ENCODE measurements around the gene ITGA3. TPM values are rescaled to one million over a fixed set of nuclear protein-coding genes. Genes with fewer than 3 reads are reported as not detected.
"Not testable (repeated sequence)": the region's sequence is repeated elsewhere in the genome, so short reads cannot be mapped to it uniquely, and the experiment has no call there.

The ITGA3 gene
- total RNA-seq, 2 experiments from 2014 or later, result 5.8 to 7.9 TPM

DNA sequence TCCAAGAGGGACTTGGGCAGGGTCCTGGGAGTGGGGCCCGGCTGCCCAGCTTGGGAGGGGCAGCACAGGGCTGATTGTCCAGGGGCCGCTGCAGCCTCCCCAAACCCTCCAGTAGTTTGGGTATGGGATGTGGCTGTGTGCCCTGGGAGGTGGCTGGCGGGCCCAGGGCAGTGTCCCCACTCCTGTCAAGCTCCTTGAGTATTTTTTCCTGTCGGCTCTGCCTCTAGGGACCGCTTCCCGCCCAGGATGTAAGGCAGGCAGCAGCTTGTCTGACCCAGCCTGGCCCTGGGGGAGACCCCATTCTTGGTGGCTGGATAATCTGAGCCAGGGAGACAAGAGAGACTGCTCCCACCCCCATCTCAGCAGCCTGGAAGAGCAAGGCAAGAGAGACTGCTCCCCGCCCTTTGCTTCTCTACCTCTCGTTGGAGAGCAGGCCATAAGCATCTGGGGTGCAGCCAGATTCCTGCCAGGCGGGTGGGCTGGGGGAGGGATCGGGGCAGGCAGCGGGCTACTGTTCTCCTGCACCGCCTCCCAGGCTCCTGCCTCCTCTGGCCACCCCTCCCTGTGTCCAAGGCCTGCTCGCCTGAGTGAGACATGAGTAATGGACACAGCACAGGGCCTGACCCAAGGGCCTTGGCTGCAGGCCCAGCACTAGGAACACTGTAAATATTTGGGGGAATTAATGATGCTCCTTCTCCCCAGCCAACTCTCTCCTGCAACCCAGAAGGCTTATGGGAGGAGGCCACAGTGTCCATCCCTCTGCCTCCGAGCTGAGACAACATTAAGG lies 18.4 kb upstream of the ITGA3 start:
- no peaks in the 10 kb centered on the region for H3K36me3 Mint-ChIP-seq (ENCODE audit: low read depth)
- H3K27me3 Mint-ChIP-seq, result peaks cover 9% of the 10 kb centered on the region
- H3K4me1 Mint-ChIP-seq, result no peaks in the 10 kb centered on the region
- H3K9me3 Mint-ChIP-seq, result no peaks in the 10 kb centered on the region
- DNase-seq, result no peak
- POLR2A ChIA-PET, result no interaction called here
- H3K4me3 Mint-ChIP-seq, result no peak overlapping the region
- no peak overlapping the region for H3K27ac Mint-ChIP-seq
- CTCF ChIA-PET, result interaction anchor here (0.6 kb wide), 1 partner anchor 97 kb away, joined by 3 read pairs; no protein-coding TSS in a partner anchor

GRCh38 chr17:50039058-50039457 lies 16.9 kb upstream of the ITGA3 start:
- H3K36me3 Mint-ChIP-seq (ENCODE audit: low read depth), result no peaks in the 10 kb centered on the region
- no peaks in the 10 kb centered on the region for H3K9me3 Mint-ChIP-seq
- CTCF ChIA-PET, result interaction anchor here (1.3 to 1.9 kb wide), 2 partner anchors 49 to 53 kb away, joined by 3 to 6 read pairs; no protein-coding TSS in a partner anchor
- POLR2A ChIA-PET, result no interaction called here
- peaks cover 6% of the 10 kb centered on the region for H3K27me3 Mint-ChIP-seq
- no peak overlapping the region for H3K4me3 Mint-ChIP-seq
- H3K4me1 Mint-ChIP-seq, result no peaks in the 10 kb centered on the region
- DNase-seq, result no peak
- no peak overlapping the region for H3K27ac Mint-ChIP-seq

- H3K9me3 Mint-ChIP-seq; DNase-seq; H3K27me3 Mint-ChIP-seq; H3K4me3 Mint-ChIP-seq; H3K36me3 Mint-ChIP-seq (ENCODE audit: low read depth); POLR2A ChIA-PET; H3K4me1 Mint-ChIP-seq; H3K27ac Mint-ChIP-seq: not testable (repeated sequence)
- CTCF ChIA-PET, result interaction anchor here (1.1 to 1.9 kb wide), 2 partner anchors 9 to 47 kb away, joined by 3 to 6 read pairs; no protein-coding TSS in a partner anchor
These were observed 15.4 kb upstream of the ITGA3 start for GRCh38 chr17:50040496-50040895.

GRCh38 chr17:50042211-50042610 lies 13.7 kb upstream of the ITGA3 start:
- Mint-ChIP-seq H3K9me3 (no peaks in the 10 kb centered on the region), H3K27me3 (peaks cover 2% of the 10 kb centered on the region), H3K36me3 (ENCODE audit: low read depth) (no peaks in the 10 kb centered on the region), H3K4me1 (no peaks in the 10 kb centered on the region), H3K27ac (no peak overlapping the region), H3K4me3 (no peak overlapping the region)
- no peak for DNase-seq
- ChIA-PET CTCF (interaction anchor here (1.0 kb wide), 1 partner anchor 52 kb away, joined by 3 read pairs; no protein-coding TSS in a partner anchor), POLR2A (no interaction called here)

DNA sequence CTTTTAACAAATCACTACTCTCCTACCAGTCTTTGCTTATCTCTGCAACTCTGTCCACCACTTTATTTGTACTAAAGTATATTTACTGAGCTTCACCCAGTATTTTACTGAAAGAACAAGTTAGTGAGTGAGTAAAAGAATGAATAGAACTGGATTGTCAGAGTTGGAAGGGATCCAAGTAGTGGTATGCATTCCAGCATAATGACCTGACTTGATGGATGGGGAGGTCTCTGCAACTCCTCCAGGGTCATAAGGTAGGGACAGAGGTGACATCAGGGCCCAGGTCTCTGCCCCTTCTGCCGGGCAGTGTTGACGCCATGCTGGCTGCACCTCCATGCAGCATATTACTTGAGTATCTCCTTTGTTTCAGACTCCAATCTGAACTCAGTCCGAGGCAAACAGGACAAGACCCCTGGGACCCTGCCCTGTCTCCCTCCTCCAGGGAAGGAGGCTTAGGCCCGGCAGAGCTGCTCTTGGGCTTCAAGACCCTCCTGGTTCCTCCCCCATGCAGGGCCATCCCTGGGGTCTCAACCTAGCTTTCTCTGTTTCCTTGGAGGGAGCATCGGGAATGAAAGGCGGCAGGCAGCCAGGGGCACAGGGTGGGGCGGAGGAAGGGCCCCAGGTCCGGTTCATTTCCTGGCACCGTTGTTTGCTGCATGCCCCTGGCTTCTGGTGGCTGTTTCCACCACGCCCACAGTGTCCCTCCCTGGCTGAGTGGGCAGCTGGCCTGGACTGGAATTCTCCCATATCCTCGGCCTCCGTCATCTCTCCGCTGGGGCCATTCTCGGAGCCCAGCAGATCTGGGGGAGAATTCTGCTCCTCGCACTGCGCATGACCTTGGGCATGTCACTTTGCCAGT lies 12.4 kb upstream of the ITGA3 start:
- DNase-seq, result no peak
- H3K27ac Mint-ChIP-seq, result no peak overlapping the region
- no peaks in the 10 kb centered on the region for H3K36me3 Mint-ChIP-seq (ENCODE audit: low read depth)
- peaks cover 2% of the 10 kb centered on the region for H3K27me3 Mint-ChIP-seq
- ChIA-PET CTCF (interaction anchor here (1.0 to 2.8 kb wide), 4 partner anchors 11 to 50 kb away, joined by 3 to 9 read pairs (median 4); no protein-coding TSS in a partner anchor), POLR2A (no interaction called here)
- H3K4me3 Mint-ChIP-seq, result no peak overlapping the region
- peaks cover 5% of the 10 kb centered on the region for H3K4me1 Mint-ChIP-seq
- no peaks in the 10 kb centered on the region for H3K9me3 Mint-ChIP-seq

- Mint-ChIP-seq H3K4me1 (peaks cover 5% of the 10 kb centered on the region), H3K27me3 (peaks cover 2% of the 10 kb centered on the region), H3K9me3 (no peaks in the 10 kb centered on the region), H3K27ac (no peak overlapping the region), H3K4me3 (no peak overlapping the region), H3K36me3 (ENCODE audit: low read depth) (no peaks in the 10 kb centered on the region)
- POLR2A ChIA-PET, result no interaction called here
- CTCF ChIA-PET, result interaction anchor here (1.3 to 2.8 kb wide), 3 partner anchors 12 to 50 kb away, joined by 3 to 9 read pairs (median 9); no protein-coding TSS in a partner anchor
- no peak for DNase-seq
These were observed 11.4 kb upstream of the ITGA3 start for GRCh38 chr17:50044483-50044882.

DNA sequence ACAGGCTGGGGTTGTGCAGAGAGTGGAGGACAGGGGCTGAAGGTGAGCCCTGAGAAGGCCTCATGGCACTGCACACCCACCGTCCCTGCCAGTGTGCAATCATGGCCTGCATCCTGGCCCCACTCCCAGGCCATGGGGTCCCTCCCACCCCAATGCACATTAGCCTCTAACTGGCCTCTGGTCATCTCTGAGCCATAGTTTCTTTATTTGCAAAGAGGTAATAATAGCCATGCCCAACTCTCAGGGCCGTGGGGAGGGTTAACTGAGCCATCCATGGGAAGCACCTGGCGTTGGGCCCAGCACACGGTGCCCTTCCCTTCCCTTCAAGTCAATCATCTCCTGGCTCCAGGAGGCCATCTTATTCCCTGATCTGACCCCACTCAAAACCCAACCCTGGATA lies 10.8 kb upstream of the ITGA3 start:
- ChIA-PET POLR2A (no interaction called here), CTCF (interaction anchor here (1.3 to 2.8 kb wide), 5 partner anchors 13 to 49 kb away, joined by 3 to 9 read pairs (median 6); no protein-coding TSS in a partner anchor)
- Mint-ChIP-seq H3K36me3 (ENCODE audit: low read depth) (no peaks in the 10 kb centered on the region), H3K4me3 (no peak overlapping the region), H3K9me3 (no peaks in the 10 kb centered on the region), H3K27ac (no peak overlapping the region), H3K4me1 (peaks cover 5% of the 10 kb centered on the region), H3K27me3 (peaks cover 2% of the 10 kb centered on the region)
- no peak for DNase-seq

GRCh38 chr17:50046179-50046578 lies 9.7 kb upstream of the ITGA3 start:
- H3K27ac Mint-ChIP-seq, result no peak overlapping the region
- DNase-seq, result no peak

DNA sequence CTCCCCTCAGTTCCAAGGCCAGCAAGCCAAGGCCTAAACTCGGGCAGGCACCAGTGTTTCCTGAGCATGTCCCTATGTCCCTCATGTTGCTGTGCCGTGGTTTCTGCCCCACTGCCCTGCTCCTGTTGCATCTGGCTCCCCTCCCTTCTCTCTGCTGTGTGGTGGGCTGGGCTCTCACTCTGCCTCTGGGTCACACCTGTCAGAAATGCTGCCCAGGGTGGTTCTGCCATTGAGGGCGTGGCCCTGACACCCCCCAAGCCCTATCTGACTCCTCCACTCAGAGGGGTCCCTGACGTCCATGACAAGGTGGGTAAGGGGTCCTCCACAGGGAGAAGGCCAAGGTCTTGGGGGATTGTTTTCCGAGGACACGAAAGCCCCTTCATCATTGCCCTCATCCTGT lies 9.2 kb upstream of the ITGA3 start:
- POLR2A ChIA-PET, result no interaction called here
- H3K4me3 Mint-ChIP-seq, result no peak overlapping the region
- H3K4me1 Mint-ChIP-seq, result peaks cover 16% of the 10 kb centered on the region

More at GRCh38 chr17:50046179-50046578, 9.7 kb upstream of the ITGA3 start:
- POLR2A ChIA-PET, result no interaction called here
- no peaks in the 10 kb centered on the region for H3K9me3 Mint-ChIP-seq
- H3K27me3 Mint-ChIP-seq, result no peaks in the 10 kb centered on the region
- no peak overlapping the region for H3K4me3 Mint-ChIP-seq
- no peaks in the 10 kb centered on the region for H3K36me3 Mint-ChIP-seq (ENCODE audit: low read depth)
- CTCF ChIA-PET, result interaction anchor here (1.1 to 2.8 kb wide), 7 partner anchors 10 to 49 kb away, joined by 3 to 9 read pairs (median 6); no protein-coding TSS in a partner anchor
- H3K4me1 Mint-ChIP-seq, result peaks cover 11% of the 10 kb centered on the region

GRCh38 chr17:50047083-50047482 lies 8.8 kb upstream of the ITGA3 start:
- H3K36me3 Mint-ChIP-seq (ENCODE audit: low read depth), result no peaks in the 10 kb centered on the region
- DNase-seq, result no peak

More for the DNA sequence above, 9.2 kb upstream of the ITGA3 start:
- CTCF ChIA-PET, result interaction anchor here (1.1 to 2.8 kb wide), 6 partner anchors 10 to 48 kb away, joined by 3 to 9 read pairs (median 6); no protein-coding TSS in a partner anchor
- no peaks in the 10 kb centered on the region for H3K36me3 Mint-ChIP-seq (ENCODE audit: low read depth)
- H3K9me3 Mint-ChIP-seq, result no peaks in the 10 kb centered on the region
- no peak overlapping the region for H3K27ac Mint-ChIP-seq
- no peaks in the 10 kb centered on the region for H3K27me3 Mint-ChIP-seq
- DNase-seq, result no peak

GRCh38 chr17:50047488-50048126 lies 8.3 kb upstream of the ITGA3 start:
- no peak overlapping the region for H3K27ac Mint-ChIP-seq
- H3K4me3 Mint-ChIP-seq, result no peak overlapping the region
- POLR2A ChIA-PET, result interaction anchor here (1.0 kb wide), 1 partner anchor 9 kb away, joined by 3 read pairs; no protein-coding TSS in a partner anchor
- H3K27me3 Mint-ChIP-seq, result no peaks in the 10 kb centered on the region
- no peaks in the 10 kb centered on the region for H3K36me3 Mint-ChIP-seq (ENCODE audit: low read depth)
- H3K4me1 Mint-ChIP-seq, result peaks cover 24% of the 10 kb centered on the region
- no peaks in the 10 kb centered on the region for H3K9me3 Mint-ChIP-seq
- CTCF ChIA-PET, result interaction anchor here (1.0 to 2.4 kb wide), 2 partner anchors 13 to 47 kb away, joined by 5 to 6 read pairs; no protein-coding TSS in a partner anchor
- DNase-seq, result no peak

More at GRCh38 chr17:50047083-50047482, 8.8 kb upstream of the ITGA3 start:
- Mint-ChIP-seq H3K4me3 (no peak overlapping the region), H3K9me3 (no peaks in the 10 kb centered on the region), H3K4me1 (peaks cover 20% of the 10 kb centered on the region), H3K27me3 (no peaks in the 10 kb centered on the region), H3K27ac (no peak overlapping the region)
- CTCF ChIA-PET, result interaction anchor here (1.0 to 2.4 kb wide), 2 partner anchors 14 to 47 kb away, joined by 5 to 6 read pairs; no protein-coding TSS in a partner anchor
- POLR2A ChIA-PET, result interaction anchor here (1.0 kb wide), 1 partner anchor 9 kb away, joined by 3 read pairs; no protein-coding TSS in a partner anchor

- Mint-ChIP-seq H3K4me1 (peaks cover 24% of the 10 kb centered on the region), H3K4me3 (no peak overlapping the region), H3K9me3 (no peaks in the 10 kb centered on the region), H3K36me3 (ENCODE audit: low read depth) (no peaks in the 10 kb centered on the region), H3K27ac (no peak overlapping the region), H3K27me3 (no peaks in the 10 kb centered on the region)
- DNase-seq, result no peak
- CTCF ChIA-PET, result interaction anchor here (1.0 kb wide), 1 partner anchor 46 kb away, joined by 5 read pairs; no protein-coding TSS in a partner anchor
- POLR2A ChIA-PET, result no interaction called here
These were observed 7.7 kb upstream of the ITGA3 start for GRCh38 chr17:50048146-50048720.

Data from activated CD4-positive, alpha-beta T cell treated with anti-CD3 and anti-CD28 coated beads, Interleukin-2, amount 10 ng/mL, durations not matched to agents 7 days and 5 days (primary cell).